H1 (cell line): ENCODE results near the gene DCBLD2. TPM values are rescaled to one million over a fixed set of nuclear protein-coding genes. Genes with fewer than 3 reads are reported as not detected.

Source experiments
- ATF2 ChIP-seq: IDR thresholded peaks from 2 replicates; pipeline ENCODE4 v1.6.1; 2012; ENCODE audit warnings: low read length, inconsistent platforms
- CHD1 ChIP-seq: IDR thresholded peaks from 2 replicates; pipeline ENCODE4 v1.6.1; 2012; ENCODE audit warnings: low read depth, low read length, improper control_type of control experiment
- EGR1 ChIP-seq: IDR thresholded peaks from 2 replicates; pipeline ENCODE4 v1.6.1; 2011; ENCODE audit warnings: low read depth, low read length, borderline replicate concordance
- polyA plus RNA-seq, 7 experiments: library from polyadenylated mRNA; depleted of rRNA in 3 of 7; stranded (reverse) in 5 of 7; unstranded in 2 of 7; fragments of >200 nt in 5 of 7; fragments of 200-250 nt in 2 of 7; gene quantifications; 1 replicate in 5 of 7; 2 replicates in 1 of 7; 4 replicates in 1 of 7; pipeline versions ENCODE4 v1.2.1 to v1.2.3, GENCODE V29; 2011 to 2013; ENCODE audit warnings: missing spikeins in 2 of 7, mixed read lengths in 2 of 7
- total RNA-seq: library from RNA; stranded (reverse); fragmentation: NEBNext Ultra II Directional; extraction: Animal tissue kit (Norgen Biotek cat#: 25700); gene quantifications from 2 replicates; pipeline ENCODE4 v1.2.1, GENCODE V29; 2021

The DCBLD2 gene
- total and polyA plus RNA-seq, 2 of the 8 experiments (the other 6 are each of a cell fraction or from before 2014, with no cell fraction given): 19.6 to 63.8 TPM

DNA sequence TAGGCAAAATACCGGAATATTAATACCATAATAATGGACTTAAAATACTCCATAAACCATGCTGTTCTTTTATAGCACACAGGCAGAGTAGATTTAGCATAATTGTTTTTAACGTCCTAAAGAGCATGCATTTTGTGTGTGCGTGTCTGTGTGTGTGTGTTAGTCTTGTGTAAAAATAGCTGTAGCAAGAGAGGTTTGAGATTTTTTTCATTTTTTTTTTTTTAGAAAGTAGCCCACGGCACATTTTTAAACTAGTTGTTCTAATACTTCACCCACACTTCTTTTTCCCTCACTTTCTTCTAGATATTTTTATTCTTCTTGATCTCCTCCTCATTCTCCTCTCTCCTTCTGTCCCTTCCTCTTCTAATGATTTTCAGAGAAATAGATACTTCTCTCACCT is 145.9 kb downstream of the DCBLD2 start (continued):
- TF ChIP-seq ATF2: no peak
- TF ChIP-seq CHD1: no peak
- TF ChIP-seq EGR1: no peak
